HepG2 (cell line): ENCODE measurements around the gene UNG. TPM values are rescaled to one million over a fixed set of nuclear protein-coding genes. Genes with fewer than 3 reads are reported as not detected.

Experiments used
- AKAP8 ChIP-seq: sonication (generic); formaldehyde crosslinking; IDR thresholded peaks from 2 replicates; pipeline ENCODE4 v1.5.1; 2020; ENCODE audit warnings: mild to moderate bottlenecking, missing genetic modification reagents
- ATF7 ChIP-seq, 2 experiments: fragments of 450-650 bp in 1 of 2; sonication (generic) in 1 of 2; formaldehyde crosslinking in 1 of 2; IDR thresholded peaks; 2 replicates each; pipeline versions ENCODE4 v1.4.0 to v1.6.1; 2016 to 2020; ENCODE audit warnings: antibody characterized with exemption in 1 of 2, mild to moderate bottlenecking in 1 of 2, missing genetic modification reagents in 1 of 2
- BHLHE40 ChIP-seq: IDR thresholded peaks from 2 replicates; pipeline ENCODE4 v1.6.1; 2011; ENCODE audit warnings: low read length, improper control_type of control experiment
- CCAR2 ChIP-seq: fragments of 200-400 bp; formaldehyde crosslinking; optimal IDR thresholded peaks from 2 replicates; pipeline ENCODE3; 2018; ENCODE audit warnings: low read depth, mild to moderate bottlenecking, low read length, moderate library complexity
- DNMT3B ChIP-seq: conservative IDR thresholded peaks from 2 replicates; pipeline ENCODE4 v1.6.1; 2016; ENCODE audit warnings: missing biosample characterization, control low read depth
- ERF ChIP-seq: IDR thresholded peaks from 2 replicates; pipeline ENCODE4 v1.6.1; 2018; ENCODE audit warnings: missing biosample characterization, missing genetic modification reagents
- IRF2 ChIP-seq: IDR thresholded peaks from 2 replicates; pipeline ENCODE4 v1.6.1; 2018; ENCODE audit warnings: missing genetic modification reagents, missing compliant biosample characterization
- MBD4 ChIP-seq: IDR thresholded peaks from 2 replicates; pipeline ENCODE4 v1.6.1; 2012; ENCODE audit warnings: low read length, inconsistent platforms, borderline replicate concordance
- MEIS1 ChIP-seq: sonication (generic); formaldehyde crosslinking; IDR thresholded peaks from 2 replicates; pipeline ENCODE4 v1.9.0; 2021; ENCODE audit warnings: mild to moderate bottlenecking, missing genetic modification reagents, moderate library complexity, borderline replicate concordance
- NBN ChIP-seq: fragments of 450-650 bp; conservative IDR thresholded peaks from 2 replicates; pipeline ENCODE4 v1.6.1; 2017
- RARA ChIP-seq: IDR thresholded peaks from 2 replicates; pipeline ENCODE4 v1.6.1; 2016; ENCODE audit warnings: missing genetic modification reagents, missing compliant biosample characterization
- RXRB ChIP-seq: IDR thresholded peaks from 2 replicates; pipeline ENCODE4 v1.6.1; 2016; ENCODE audit warnings: borderline replicate concordance, missing genetic modification reagents, missing compliant biosample characterization
- SAFB2 ChIP-seq: sonication (generic); formaldehyde crosslinking; IDR thresholded peaks from 2 replicates; pipeline ENCODE4 v1.5.1; 2020; ENCODE audit warnings: missing genetic modification reagents, low read depth, mild to moderate bottlenecking, borderline replicate concordance
- SIN3B ChIP-seq: fragments of 150-350 bp; IDR thresholded peaks from 2 replicates; pipeline ENCODE4 v1.6.1; 2014; ENCODE audit warnings: low read length
- SOX6 ChIP-seq, 2 experiments: fragments of 450-650 bp in 1 of 2; sonication (generic) in 1 of 2; formaldehyde crosslinking in 1 of 2; IDR thresholded peaks; 2 replicates each; pipeline versions ENCODE4 v1.4.0 to v1.6.1; 2017 to 2020; ENCODE audit warnings: antibody characterized with exemption in 1 of 2, mild to moderate bottlenecking in 1 of 2, missing genetic modification reagents in 1 of 2
- SP4 ChIP-seq: sonication (generic); formaldehyde crosslinking; IDR thresholded peaks from 2 replicates; pipeline ENCODE4 v1.8.1; 2023; ENCODE audit warnings: mild to moderate bottlenecking, missing genetic modification reagents
- SRY ChIP-seq: sonication (generic); formaldehyde crosslinking; IDR thresholded peaks from 2 replicates; pipeline ENCODE4 v1.8.0; 2022; ENCODE audit warnings: mild to moderate bottlenecking, missing genetic modification reagents
- THAP11 ChIP-seq: IDR thresholded peaks from 2 replicates; pipeline ENCODE4 v1.6.1; 2016; ENCODE audit warnings: missing biosample characterization, missing genetic modification reagents
- ZMYM3 ChIP-seq: sonication (generic); formaldehyde crosslinking; IDR thresholded peaks from 2 replicates; pipeline ENCODE4 v1.5.1; 2020; ENCODE audit warnings: mild to moderate bottlenecking, missing genetic modification reagents
- ZNF12 ChIP-seq: sonication (generic); formaldehyde crosslinking; IDR thresholded peaks from 2 replicates; pipeline ENCODE4 v1.5.0; 2020; ENCODE audit warnings: missing genetic modification reagents
- ZNF616 ChIP-seq: sonication (generic); formaldehyde crosslinking; IDR thresholded peaks from 2 replicates; pipeline ENCODE4 v1.5.0; 2020; ENCODE audit warnings: low read depth, mild to moderate bottlenecking, missing genetic modification reagents
- ZNF644 ChIP-seq: IDR thresholded peaks from 2 replicates; pipeline ENCODE4 v1.6.1; 2016; ENCODE audit warnings: low read depth
- ZNF777 ChIP-seq: sonication (generic); formaldehyde crosslinking; IDR thresholded peaks from 2 replicates; pipeline ENCODE4 v1.4.0; 2020; ENCODE audit warnings: missing genetic modification reagents
- polyA plus RNA-seq, 8 experiments: library from polyadenylated mRNA; depleted of rRNA in 3 of 8; stranded (reverse) in 7 of 8; unstranded in 1 of 8; fragments of >200 nt; fragmentation: Illumina TruSeq in 4 of 8; extraction: Trizol in 4 of 8; gene quantifications; 2 replicates each; pipeline versions ENCODE4 v1.2.1 to v1.2.3, GENCODE V29; 2011 to 2016; ENCODE audit warnings: low read depth in 4 of 8, missing spikeins in 1 of 8, mixed read lengths in 1 of 8; ENCODE audit not compliant: insufficient read depth in 1 of 8
- total RNA-seq, 5 experiments: library from RNA; depleted of rRNA; stranded (reverse); fragments of >200 nt; fragmentation: Illumina TruSeq; extraction: Trizol; gene quantifications; 2 replicates each; pipeline ENCODE4 v1.2.3, GENCODE V29; 2016; ENCODE audit warnings: low read depth in 1 of 5
- TF ChIP-seq, protein P1 (sequence below): sonication (generic); formaldehyde crosslinking; IDR thresholded peaks from 2 replicates; pipeline ENCODE4 v1.5.0; 2020; ENCODE audit warnings: mild to moderate bottlenecking, missing genetic modification reagents
- TF ChIP-seq, protein P2 (sequence below): IDR thresholded peaks from 2 replicates; pipeline ENCODE4 v1.6.1; 2016

Gene UNG
- total and polyA plus RNA-seq, 2 of the 13 experiments (the other 11 are each of a cell fraction or from before 2014, with no cell fraction given) = 23.3 to 114 TPM

DNA sequence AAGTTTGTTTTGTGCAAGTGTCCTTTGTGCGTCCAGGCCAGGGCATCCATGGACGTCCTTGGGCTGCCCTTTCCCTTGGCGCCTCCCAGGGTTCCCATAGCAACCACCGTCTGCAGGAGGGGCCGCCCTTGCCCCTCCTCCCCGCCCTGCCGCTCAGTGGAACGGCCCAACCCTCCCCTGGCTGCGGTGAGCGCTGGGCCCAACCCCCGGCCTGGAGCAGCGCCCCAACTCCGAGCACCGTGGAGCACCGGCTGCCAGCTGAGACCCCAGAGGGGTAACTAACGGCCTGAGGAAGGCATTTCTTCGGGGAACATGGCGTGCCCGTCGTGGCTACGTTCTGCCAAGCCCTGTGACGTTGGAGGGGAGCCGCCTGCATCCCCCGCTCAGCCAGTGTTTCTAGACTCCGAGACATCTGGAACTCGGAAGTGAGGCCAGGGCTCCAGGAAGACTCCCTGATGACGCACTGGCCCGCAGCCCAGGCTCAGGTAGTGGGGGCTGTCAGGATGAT lies 13.6 kb downstream of the UNG start (continued):
- TF ChIP-seq, protein P1, sequence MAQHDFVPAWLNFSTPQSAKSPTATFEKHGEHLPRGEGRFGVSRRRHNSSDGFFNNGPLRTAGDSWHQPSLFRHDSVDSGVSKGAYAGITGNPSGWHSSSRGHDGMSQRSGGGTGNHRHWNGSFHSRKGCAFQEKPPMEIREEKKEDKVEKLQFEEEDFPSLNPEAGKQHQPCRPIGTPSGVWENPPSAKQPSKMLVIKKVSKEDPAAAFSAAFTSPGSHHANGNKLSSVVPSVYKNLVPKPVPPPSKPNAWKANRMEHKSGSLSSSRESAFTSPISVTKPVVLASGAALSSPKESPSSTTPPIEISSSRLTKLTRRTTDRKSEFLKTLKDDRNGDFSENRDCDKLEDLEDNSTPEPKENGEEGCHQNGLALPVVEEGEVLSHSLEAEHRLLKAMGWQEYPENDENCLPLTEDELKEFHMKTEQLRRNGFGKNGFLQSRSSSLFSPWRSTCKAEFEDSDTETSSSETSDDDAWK (CRISPR knock-in tag) = no peak
- TF ChIP-seq AKAP8 (CRISPR knock-in tag) (peak; percentile 72; the same call in 1 of the 2 replicates), ATF7 (IDR thresholded peaks at IDR 0.05) (no peak), ATF7 (CRISPR knock-in tag; IDR thresholded peaks at IDR 0.05) (peak; percentile 59; the same call in 1 of the 2 replicates), NBN (no peak), ERF (CRISPR knock-in tag) (peak; percentile 52; the same call in 1 of the 2 replicates), BHLHE40 (no peak), ZNF616 (CRISPR knock-in tag) (no peak), MBD4 (no peak), ZMYM3 (CRISPR knock-in tag) (peak; percentile 69; the same call in 1 of the 2 replicates), RXRB (peak; percentile 61; the same call in 1 of the 2 replicates), IRF2 (0 out of 2 replicates have a peak, but pooled peaks have one; percentile 16), SAFB2 (no peak; the same call in 1 of the 2 replicates), SOX6 (IDR thresholded peaks at IDR 0.05) (no peak), SOX6 (CRISPR knock-in tag; IDR thresholded peaks at IDR 0.05) (peak; percentile 56), SRY (peak; percentile 73; the same call in 1 of the 2 replicates), ZNF12 (CRISPR knock-in tag) (peak; percentile 52; the same call in 1 of the 2 replicates), MEIS1 (0 out of 2 replicates have a peak, but pooled peaks have one; percentile 46), THAP11 (peak; percentile 61), DNMT3B (CRISPR knock-in tag) (no peak), ZNF777 (CRISPR knock-in tag) (peak; percentile 68), SIN3B (no peak), SP4 (CRISPR knock-in tag) (peak; percentile 46; the same call in 1 of the 2 replicates), RARA (CRISPR knock-in tag) (no peak), ZNF644 (CRISPR knock-in tag) (no peak), CCAR2 (no peak)
- TF ChIP-seq, protein P2, sequence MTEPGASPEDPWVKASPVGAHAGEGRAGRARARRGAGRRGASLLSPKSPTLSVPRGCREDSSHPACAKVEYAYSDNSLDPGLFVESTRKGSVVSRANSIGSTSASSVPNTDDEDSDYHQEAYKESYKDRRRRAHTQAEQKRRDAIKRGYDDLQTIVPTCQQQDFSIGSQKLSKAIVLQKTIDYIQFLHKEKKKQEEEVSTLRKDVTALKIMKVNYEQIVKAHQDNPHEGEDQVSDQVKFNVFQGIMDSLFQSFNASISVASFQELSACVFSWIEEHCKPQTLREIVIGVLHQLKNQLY (CRISPR knock-in tag) = no peak
